Panc1 (cell line): ENCODE measurements around the gene FTO. TPM values are rescaled to one million over a fixed set of nuclear protein-coding genes. Genes with fewer than 3 reads are reported as not detected.

Experiments used
- ATAC-seq: fragments of 200-7000 bp; cut with Tn5 transposase; 2 replicates; pipeline ENCODE4 v1.9.1; 2020; ENCODE audit warnings: mild to moderate bottlenecking, moderate library complexity
- BruUV-seq: library from RNA; stranded (reverse); fragments of 400-500 nt; replicated peaks from 2 replicates; lab custom pipeline; 2021; lab: Mats Ljungman, UMichigan
- CTCF ChIA-PET: fragments of 300-600 bp; sonication (Branson Sonifier 250); formaldehyde crosslinking; loops from one replicate; lab custom pipeline; 2022; ENCODE audit warnings: antibody characterized with exemption; lab: Charles Lee
- POLR2A ChIA-PET: fragments of 300-600 bp; sonication (Branson Sonifier 250); formaldehyde crosslinking; loops from one replicate; lab custom pipeline; 2022; ENCODE audit warnings: antibody characterized with exemption; lab: Charles Lee
- DNase-seq: peaks from one replicate; pipeline ENCODE4 v3.0.0-alpha.2; 2010; ENCODE audit warnings: low read depth, low spot score
- H3K27ac ChIP-seq: 2 replicates; pipeline ENCODE4 v1.5.1; 2011; ENCODE audit warnings: mild to moderate bottlenecking, low read length, inconsistent platforms
- H3K27me3 ChIP-seq: fragments of 200-500 bp; sonication (Bioruptor generic); 2 replicates; pipeline ENCODE4 v1.6.0; 2014; ENCODE audit warnings: low read length, inconsistent platforms; ENCODE audit not compliant: control insufficient read depth, insufficient read depth
- H3K36me3 ChIP-seq: fragments of 200-500 bp; sonication (Bioruptor generic); 2 replicates; pipeline ENCODE4 v1.5.1; 2014; ENCODE audit warnings: inconsistent platforms, mild to moderate bottlenecking, low read length, moderate library complexity; ENCODE audit not compliant: control insufficient read depth, insufficient read depth
- H3K4me1 ChIP-seq: 2 replicates; pipeline ENCODE4 v1.5.1; 2011; ENCODE audit warnings: inconsistent platforms, mild to moderate bottlenecking, low read length, moderate library complexity; ENCODE audit not compliant: control insufficient read depth, insufficient read depth
- H3K4me3 ChIP-seq, 2 experiments: 2 replicates each; pipeline ENCODE4 v1.5.1; 2011 to 2012; ENCODE audit warnings: low read depth in 2 of 2, low read length in 2 of 2, mild to moderate bottlenecking in 2 of 2, inconsistent platforms in 1 of 2, moderate library complexity in 1 of 2
- H3K9me3 ChIP-seq: fragments of 200-500 bp; sonication (Bioruptor generic); 2 replicates; pipeline ENCODE4 v1.5.1; 2014; ENCODE audit warnings: low read depth, mild to moderate bottlenecking, inconsistent platforms, low read length, moderate library complexity; ENCODE audit not compliant: control insufficient read depth, insufficient read depth
- POLR2AphosphoS5 ChIP-seq: IDR thresholded peaks from 2 replicates; pipeline ENCODE4 v1.6.1; 2012; ENCODE audit warnings: mild to moderate bottlenecking, low read depth, low read length, moderate library complexity
- SIN3A ChIP-seq: IDR thresholded peaks from 2 replicates; pipeline ENCODE4 v1.6.1; 2012; ENCODE audit warnings: low read depth, mild to moderate bottlenecking, low read length, moderate library complexity, borderline replicate concordance; ENCODE audit not compliant: insufficient read depth
- TCF7L2 ChIP-seq: IDR thresholded peaks from 2 replicates; pipeline ENCODE4 v1.6.1; 2011; ENCODE audit warnings: mild to moderate bottlenecking, low read depth, low read length, inconsistent platforms
- in situ Hi-C: cut with HindIII; loops from 2 replicates; pipeline ENCODE4 v1.10.0; 2016; ENCODE audit warnings: low sequenced_read_pairs, low pct_unique_long_range_greater_than_20kb
- intact Hi-C: fragments of 100-400 bp; cut with micrococcal nuclease; formaldehyde crosslinking; loops from one replicate; pipeline ENCODE4 v1.10.0; 2022; ENCODE audit not compliant: unreplicated experiment
- total RNA-seq: library from RNA; stranded (reverse); gene quantifications from one replicate; pipeline ENCODE4 v1.2.1, GENCODE V29; 2021; ENCODE audit not compliant: unreplicated experiment
- TF ChIP-seq, protein P1 (sequence below): fragments of 450-650 bp; IDR thresholded peaks from 2 replicates; pipeline ENCODE4 v1.5.1; 2017; ENCODE audit warnings: mild to moderate bottlenecking
- TF ChIP-seq, protein P2 (sequence below), 2 experiments: IDR thresholded peaks; 2 replicates each; pipeline ENCODE4 v1.6.1; 2011 to 2012; ENCODE audit warnings: low read depth in 2 of 2, control low read depth in 1 of 2, low read length in 1 of 2, mild to moderate bottlenecking in 1 of 2, moderate library complexity in 1 of 2; ENCODE audit not compliant: insufficient read depth in 1 of 2

Gene FTO
- total RNA-seq, 1 experiment from 2014 or later: 38.2 TPM

GRCh38 chr16:53893731-53894435, 189.9 kb downstream of the FTO start:
- TF ChIP-seq TCF7L2: no peak
- TF ChIP-seq, protein P1, sequence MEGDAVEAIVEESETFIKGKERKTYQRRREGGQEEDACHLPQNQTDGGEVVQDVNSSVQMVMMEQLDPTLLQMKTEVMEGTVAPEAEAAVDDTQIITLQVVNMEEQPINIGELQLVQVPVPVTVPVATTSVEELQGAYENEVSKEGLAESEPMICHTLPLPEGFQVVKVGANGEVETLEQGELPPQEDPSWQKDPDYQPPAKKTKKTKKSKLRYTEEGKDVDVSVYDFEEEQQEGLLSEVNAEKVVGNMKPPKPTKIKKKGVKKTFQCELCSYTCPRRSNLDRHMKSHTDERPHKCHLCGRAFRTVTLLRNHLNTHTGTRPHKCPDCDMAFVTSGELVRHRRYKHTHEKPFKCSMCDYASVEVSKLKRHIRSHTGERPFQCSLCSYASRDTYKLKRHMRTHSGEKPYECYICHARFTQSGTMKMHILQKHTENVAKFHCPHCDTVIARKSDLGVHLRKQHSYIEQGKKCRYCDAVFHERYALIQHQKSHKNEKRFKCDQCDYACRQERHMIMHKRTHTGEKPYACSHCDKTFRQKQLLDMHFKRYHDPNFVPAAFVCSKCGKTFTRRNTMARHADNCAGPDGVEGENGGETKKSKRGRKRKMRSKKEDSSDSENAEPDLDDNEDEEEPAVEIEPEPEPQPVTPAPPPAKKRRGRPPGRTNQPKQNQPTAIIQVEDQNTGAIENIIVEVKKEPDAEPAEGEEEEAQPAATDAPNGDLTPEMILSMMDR: no peak
- no peak for TF ChIP-seq SIN3A
- TF ChIP-seq, protein P2, sequence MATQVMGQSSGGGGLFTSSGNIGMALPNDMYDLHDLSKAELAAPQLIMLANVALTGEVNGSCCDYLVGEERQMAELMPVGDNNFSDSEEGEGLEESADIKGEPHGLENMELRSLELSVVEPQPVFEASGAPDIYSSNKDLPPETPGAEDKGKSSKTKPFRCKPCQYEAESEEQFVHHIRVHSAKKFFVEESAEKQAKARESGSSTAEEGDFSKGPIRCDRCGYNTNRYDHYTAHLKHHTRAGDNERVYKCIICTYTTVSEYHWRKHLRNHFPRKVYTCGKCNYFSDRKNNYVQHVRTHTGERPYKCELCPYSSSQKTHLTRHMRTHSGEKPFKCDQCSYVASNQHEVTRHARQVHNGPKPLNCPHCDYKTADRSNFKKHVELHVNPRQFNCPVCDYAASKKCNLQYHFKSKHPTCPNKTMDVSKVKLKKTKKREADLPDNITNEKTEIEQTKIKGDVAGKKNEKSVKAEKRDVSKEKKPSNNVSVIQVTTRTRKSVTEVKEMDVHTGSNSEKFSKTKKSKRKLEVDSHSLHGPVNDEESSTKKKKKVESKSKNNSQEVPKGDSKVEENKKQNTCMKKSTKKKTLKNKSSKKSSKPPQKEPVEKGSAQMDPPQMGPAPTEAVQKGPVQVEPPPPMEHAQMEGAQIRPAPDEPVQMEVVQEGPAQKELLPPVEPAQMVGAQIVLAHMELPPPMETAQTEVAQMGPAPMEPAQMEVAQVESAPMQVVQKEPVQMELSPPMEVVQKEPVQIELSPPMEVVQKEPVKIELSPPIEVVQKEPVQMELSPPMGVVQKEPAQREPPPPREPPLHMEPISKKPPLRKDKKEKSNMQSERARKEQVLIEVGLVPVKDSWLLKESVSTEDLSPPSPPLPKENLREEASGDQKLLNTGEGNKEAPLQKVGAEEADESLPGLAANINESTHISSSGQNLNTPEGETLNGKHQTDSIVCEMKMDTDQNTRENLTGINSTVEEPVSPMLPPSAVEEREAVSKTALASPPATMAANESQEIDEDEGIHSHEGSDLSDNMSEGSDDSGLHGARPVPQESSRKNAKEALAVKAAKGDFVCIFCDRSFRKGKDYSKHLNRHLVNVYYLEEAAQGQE (IDR thresholded peaks at IDR 0.05; ENCODE audit: insufficient read depth in 1 of 2, low read depth in 2 of 2, low read length in 1 of 2): no peak
- no peak for TF ChIP-seq POLR2AphosphoS5
- no peak overlapping the region; the same call in 1 of the 2 replicates for H3K27ac ChIP-seq
- H3K9me3 ChIP-seq: no peaks in the 10 kb centered on the region
- ChIA-PET CTCF (no interaction called here), POLR2A (no interaction called here)
- peaks cover 2% of the 10 kb centered on the region; the same call in 1 of the 2 replicates for H3K4me1 ChIP-seq
- H3K4me3 ChIP-seq: no peak overlapping the region
- DNase-seq (no peak), ATAC-seq (no peak)
- no TSS peak for BruUV-seq
- no peaks in the 10 kb centered on the region for H3K27me3 ChIP-seq
- no peaks in the 10 kb centered on the region; the same call in 1 of the 2 replicates for H3K36me3 ChIP-seq
- intact Hi-C loops: no loop called here
- in situ Hi-C loops: no loop called here

- DNase-seq: no peak
- no peaks in the 10 kb centered on the region for H3K9me3 ChIP-seq
- peaks cover 2% of the 10 kb centered on the region; the same call in 1 of the 2 replicates for H3K4me1 ChIP-seq
- BruUV-seq: no TSS peak
- ATAC-seq: no peak
- H3K27me3 ChIP-seq: no peaks in the 10 kb centered on the region
- H3K36me3 ChIP-seq: no peaks in the 10 kb centered on the region
- CTCF ChIA-PET: no interaction called here
- TF ChIP-seq TCF7L2 (no peak), POLR2AphosphoS5 (no peak), SIN3A (no peak)
- TF ChIP-seq, protein P1: no peak
- TF ChIP-seq, protein P2 (IDR thresholded peaks at IDR 0.05; ENCODE audit: insufficient read depth in 1 of 2, low read depth in 2 of 2, low read length in 1 of 2): no peak
- POLR2A ChIA-PET: no interaction called here
- no peak overlapping the region for H3K27ac ChIP-seq
- intact Hi-C loops (no loop called here), in situ Hi-C loops (no loop called here)
- no peak overlapping the region for H3K4me3 ChIP-seq
Observed at GRCh38 chr16:53894686-53895085, 190.7 kb downstream of the FTO start.
